GM21526 (cell line): ENCODE data around the gene TRIM8.
A peak's percentile ranks its signal among the peaks of the same experiment; 100 is the strongest.

Experiments used
- ATAC-seq: cut with Tn5 transposase; IDR thresholded peaks from one replicate; pipeline ENCODE4 v1.9.1; 2021; ENCODE audit warnings: moderate library complexity; ENCODE audit not compliant: unreplicated experiment, low FRiP score

TRIM8 gene

GRCh38 chr10:102648269-102648888, 4.1 kb downstream of the TRIM8 start:
- ATAC-seq, result no peak

GRCh38 chr10:102648889-102649796, 4.9 kb downstream of the TRIM8 start:
- ATAC-seq, result no peak

- no peak for ATAC-seq
These were observed 5.7 kb downstream of the TRIM8 start for GRCh38 chr10:102649797-102650654.

GRCh38 chr10:102650655-102651454, 6.6 kb downstream of the TRIM8 start:
- no peak for ATAC-seq

- no peak for ATAC-seq
These were observed 7.3 kb downstream of the TRIM8 start for GRCh38 chr10:102651455-102652169.

- no peak for ATAC-seq
These were observed 8.1 kb downstream of the TRIM8 start for GRCh38 chr10:102652170-102652916.

- no peak for ATAC-seq
These were observed 8.8 kb downstream of the TRIM8 start for GRCh38 chr10:102653060-102653459.

GRCh38 chr10:102654566-102654965, 10.3 kb downstream of the TRIM8 start:
- ATAC-seq, result no peak

- ATAC-seq, result no peak
These were observed 10.7 kb downstream of the TRIM8 start for GRCh38 chr10:102654969-102655368.

GRCh38 chr10:102656026-102656425, 11.7 kb downstream of the TRIM8 start:
- no peak for ATAC-seq

- no peak for ATAC-seq
These were observed 12.6 kb downstream of the TRIM8 start for GRCh38 chr10:102656791-102657371.

- no peak for ATAC-seq
These were observed 13.2 kb downstream of the TRIM8 start for GRCh38 chr10:102657451-102657850.

GRCh38 chr10:102657984-102658724, 13.9 kb downstream of the TRIM8 start:
- ATAC-seq, result no peak

GRCh38 chr10:102658802-102659201, 14.5 kb downstream of the TRIM8 start:
- ATAC-seq, result no peak

GRCh38 chr10:102660888-102661657, 16.8 kb downstream of the TRIM8 start:
- ATAC-seq, result peak; percentile 68

GRCh38 chr10:102661658-102662028, 17.4 kb downstream of the TRIM8 start:
- peak; percentile 6 for ATAC-seq

GRCh38 chr10:102665904-102666509, 21.7 kb downstream of the TRIM8 start:
- ATAC-seq, result no peak
